GM19023 (cell line): ENCODE results near the gene DIP2C.

Experiments
- ATAC-seq: cut with Tn5 transposase; IDR thresholded peaks from one replicate; pipeline ENCODE4 v1.9.1; 2021; ENCODE audit warnings: mild to moderate bottlenecking, moderate library complexity; ENCODE audit not compliant: unreplicated experiment

DIP2C gene

DNA sequence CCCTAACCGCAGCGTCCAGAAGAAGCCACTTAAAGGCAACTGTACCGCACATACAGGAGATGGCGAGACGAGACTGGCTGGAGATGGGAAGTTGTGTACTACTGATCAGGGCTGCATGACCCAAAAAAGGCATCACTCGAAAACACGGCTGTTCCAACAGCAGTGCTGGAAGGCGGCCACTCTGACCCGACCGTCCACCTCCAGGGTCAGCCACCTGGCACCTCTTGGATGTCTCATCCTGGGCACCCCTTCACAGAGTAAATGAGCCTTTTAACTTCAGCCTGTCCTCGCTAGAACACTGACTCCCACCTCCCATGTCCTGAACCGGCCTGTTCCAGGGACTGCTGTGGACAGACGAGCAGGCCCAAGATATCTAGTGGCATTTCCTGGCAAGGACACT lies 180.7 kb downstream of the DIP2C start:
- no peak for ATAC-seq

DNA sequence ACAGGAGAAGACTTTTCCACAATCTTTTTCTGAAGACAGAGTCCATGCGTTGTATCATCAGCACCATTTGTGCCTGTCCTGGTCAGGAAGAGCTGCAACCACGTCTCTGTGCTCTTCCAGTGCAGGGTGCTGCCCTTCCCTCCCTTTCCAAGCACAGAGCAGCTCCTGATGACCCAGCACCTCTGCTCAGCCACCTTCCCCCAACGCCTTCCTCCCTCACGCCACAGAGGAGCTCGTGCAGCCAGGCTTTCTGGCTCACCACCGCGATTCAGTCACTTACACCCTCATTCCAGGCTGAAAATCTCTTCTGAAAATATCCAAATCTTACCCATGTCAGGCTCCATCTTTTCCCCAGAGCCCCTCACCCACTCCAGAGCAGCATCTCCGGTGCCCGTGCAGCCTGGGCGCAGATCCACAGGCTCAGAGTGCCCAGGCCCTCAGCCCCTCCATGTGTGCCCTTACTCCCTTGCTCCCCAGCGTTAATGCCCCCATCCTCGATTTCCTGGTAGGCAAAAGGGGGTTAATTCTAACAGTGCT lies 181.5 kb downstream of the DIP2C start:
- ATAC-seq: no peak

DNA sequence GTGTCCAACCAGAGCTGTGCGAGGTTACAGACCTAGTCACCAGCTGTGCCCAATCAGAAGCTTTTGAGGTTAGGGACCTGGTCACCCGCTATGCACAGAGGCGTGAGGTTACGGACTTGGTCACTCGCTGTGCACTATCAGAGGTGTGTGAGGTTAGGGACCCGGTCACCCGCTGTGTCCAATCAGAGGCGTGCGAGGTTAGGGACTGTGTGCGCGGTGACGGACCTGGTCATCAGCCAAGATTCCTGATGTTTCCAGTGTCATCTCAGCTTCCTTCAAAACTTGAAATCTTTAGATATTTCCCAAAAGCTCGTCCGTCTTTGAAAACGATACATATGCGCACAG lies 182.1 kb downstream of the DIP2C start:
- ATAC-seq: no peak

DNA sequence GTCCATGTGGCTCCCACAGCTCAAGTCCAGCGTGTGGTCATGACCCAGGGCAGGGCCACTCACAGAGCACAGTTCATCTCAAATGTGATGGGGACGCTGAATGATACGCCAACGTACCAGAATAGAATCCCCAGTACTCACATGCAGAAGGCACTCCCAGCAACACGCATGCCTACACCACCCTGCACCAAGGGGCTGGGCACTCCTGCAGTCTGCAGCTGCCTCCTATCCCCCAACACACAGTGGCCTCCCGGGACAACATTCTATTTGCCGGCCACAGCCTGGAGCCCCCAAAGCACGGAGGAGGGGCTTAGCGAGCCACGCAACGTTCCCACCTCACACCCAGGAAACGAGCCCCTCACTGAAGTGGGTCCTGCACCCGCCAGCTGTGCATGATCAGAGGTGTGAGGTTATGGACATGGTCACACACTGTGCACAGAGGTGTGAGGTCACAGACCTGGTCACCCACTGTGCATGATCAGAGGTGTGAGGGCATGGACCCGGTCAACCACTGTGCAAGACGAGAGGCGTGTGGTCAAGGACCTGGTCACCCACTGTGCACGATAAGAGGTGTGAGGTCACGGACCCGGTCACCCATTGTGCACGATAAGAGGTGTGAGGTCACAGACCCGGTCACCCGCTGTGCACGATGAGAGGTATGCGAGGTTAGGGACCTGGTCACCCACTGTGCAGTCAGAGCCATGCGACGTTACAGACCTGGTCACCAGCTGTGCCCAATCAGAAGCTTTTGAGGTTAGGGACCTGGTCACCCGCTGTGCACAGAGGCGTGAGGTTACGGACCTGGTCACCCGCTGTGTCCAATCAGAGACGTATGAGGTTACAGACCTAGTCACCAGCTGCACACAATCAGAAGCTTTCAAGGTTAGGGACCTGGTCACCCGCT lies 182.8 kb downstream of the DIP2C start:
- ATAC-seq: no peak

DNA sequence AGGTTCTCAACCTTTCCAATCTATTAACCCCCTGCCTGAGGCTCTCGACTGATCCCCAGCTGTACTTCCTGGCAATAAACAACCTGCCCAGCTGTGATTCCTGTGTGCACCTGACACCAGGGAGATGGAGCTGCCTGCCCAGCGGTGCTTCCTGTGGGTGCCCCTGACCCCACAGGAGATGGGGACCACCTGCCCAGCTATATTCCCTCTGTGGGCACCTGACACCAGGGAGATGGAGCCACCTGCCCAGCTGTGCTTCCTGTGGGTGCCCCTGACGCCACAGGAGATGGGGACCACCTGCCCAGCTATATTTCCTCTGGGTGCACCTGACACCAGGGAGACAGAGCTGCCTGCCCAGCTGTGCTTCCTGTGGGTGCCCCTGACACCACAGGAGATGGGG lies 184.0 kb downstream of the DIP2C start:
- no peak for ATAC-seq

DNA sequence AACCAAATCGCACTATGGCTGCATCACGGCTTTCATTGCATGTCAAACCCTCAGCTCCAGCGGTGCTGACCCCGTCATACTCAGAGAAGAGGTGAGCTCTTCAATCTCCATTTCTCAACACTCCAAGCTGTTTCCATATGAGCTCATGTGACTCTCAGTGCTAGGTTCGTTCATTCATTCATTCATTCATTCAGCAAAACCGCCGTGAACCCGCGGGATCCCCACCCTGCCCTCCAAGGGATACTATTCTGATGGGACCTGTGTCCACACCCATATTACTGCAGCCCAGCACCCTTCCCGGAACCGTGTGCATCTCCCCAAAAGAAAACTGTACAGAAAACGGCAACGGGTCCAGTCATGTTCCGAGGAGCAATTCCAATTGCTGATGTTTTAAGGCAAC lies 184.7 kb downstream of the DIP2C start:
- no peak for ATAC-seq

DNA sequence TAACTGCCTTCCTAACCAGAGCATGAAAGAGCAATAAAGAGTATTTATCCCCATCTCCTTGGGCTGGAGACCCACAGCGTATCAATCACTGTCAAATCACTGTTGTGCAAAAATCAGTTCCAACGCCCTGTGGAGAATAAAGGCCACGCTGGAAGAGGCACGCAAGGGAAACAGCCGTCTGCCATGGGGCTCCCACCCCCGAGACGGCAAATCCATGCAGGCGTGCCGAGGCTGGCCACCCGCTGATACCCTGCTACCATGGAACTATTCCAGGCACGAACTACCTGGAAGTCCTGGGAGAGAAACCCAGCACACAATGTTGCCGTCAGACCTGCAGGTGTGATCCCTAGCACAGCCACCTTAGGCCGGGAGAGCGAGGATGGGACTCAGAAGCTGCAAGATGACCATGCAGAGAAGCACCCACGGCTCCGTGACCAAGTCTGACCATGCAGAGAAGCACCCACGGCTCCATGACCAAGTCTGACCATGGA lies 185.3 kb downstream of the DIP2C start:
- ATAC-seq: no peak

DNA sequence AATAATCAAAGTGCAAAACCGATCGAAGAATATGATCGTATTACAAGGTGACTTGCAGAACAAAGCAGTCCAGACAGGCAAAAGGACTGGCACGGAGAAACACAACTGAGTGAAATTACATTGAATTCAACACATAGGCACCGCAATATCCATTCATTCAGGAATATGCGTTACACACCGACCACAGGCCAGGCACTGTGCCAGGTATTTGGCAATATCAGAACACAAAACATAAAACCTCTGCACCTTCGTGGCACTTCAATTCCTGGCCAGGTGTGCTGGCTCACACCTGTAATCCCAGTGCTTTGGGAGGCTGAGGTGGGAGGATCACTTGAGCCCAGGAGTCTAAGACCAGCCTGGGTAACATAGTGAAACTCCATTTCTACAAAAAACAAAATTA lies 187.9 kb downstream of the DIP2C start:
- ATAC-seq: no peak

DNA sequence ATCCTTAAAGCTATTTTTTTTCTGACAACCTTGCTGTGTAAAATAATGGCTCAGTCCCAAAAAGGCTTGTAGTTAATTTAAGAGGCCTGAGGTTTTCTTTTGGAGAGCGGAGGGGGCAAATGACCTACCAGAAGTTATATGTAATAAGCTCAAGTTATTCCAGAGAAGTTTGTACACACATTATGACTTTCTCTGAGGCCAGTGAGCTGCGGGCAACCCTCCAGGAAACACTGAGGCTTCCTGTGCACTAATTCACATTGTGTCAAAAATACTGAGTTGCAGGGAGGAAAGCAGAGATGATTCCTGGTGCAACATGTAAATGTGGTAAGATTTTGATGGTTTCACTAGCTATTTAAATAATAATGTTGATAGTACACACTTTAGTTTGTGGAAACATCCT lies 188.6 kb downstream of the DIP2C start:
- ATAC-seq: no peak

DNA sequence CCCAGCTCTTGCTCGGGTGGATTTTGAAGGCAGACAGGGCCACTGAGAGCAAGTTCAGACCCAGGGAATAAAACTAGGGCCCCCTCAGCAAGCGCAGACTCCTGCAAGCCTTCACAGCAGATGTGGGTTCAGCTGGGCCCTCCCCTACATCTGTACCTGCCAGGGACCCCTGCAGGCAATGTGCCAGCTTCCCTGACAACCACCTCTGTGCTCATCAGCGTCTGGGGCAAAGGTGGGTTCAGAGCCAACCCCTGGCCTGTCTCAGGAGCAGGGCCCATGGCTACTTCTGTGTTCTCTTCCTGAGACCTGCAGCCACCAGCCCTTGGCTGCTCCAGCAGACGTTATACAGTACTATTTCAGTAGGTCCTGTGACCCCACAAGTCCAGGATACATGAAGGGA lies 189.5 kb downstream of the DIP2C start:
- no peak for ATAC-seq

DNA sequence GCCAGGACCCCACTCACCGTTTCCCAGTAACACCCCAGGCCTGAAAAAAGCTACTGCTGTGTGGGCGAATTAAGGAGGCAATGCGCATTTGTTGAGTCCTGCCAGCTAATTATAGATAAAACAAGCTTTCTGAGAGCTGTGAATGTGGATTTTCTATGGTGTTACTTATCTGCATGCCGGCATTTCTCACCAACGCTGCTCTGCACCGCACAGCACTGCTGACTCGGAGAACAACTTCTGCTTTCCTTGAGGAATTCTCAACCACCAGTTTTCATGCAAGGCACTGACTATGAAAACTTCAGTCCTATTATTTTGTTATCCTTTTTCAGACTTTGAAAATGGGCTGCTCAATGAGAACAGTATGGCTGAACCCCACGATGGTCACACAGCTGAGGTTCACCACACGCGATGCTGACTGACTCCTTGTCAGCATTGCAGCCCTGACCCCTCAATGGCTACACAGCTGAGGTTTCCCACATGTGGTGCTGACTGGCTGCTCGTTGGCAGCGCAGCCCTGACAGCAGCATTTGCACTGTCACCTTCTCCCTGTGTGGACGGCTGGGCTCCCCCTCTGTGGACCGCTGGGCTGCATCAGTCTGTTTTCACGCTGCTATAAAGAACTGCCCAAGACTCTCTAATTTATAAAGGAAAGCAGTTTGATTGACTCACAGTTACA lies 190.6 kb downstream of the DIP2C start:
- no peak for ATAC-seq

DNA sequence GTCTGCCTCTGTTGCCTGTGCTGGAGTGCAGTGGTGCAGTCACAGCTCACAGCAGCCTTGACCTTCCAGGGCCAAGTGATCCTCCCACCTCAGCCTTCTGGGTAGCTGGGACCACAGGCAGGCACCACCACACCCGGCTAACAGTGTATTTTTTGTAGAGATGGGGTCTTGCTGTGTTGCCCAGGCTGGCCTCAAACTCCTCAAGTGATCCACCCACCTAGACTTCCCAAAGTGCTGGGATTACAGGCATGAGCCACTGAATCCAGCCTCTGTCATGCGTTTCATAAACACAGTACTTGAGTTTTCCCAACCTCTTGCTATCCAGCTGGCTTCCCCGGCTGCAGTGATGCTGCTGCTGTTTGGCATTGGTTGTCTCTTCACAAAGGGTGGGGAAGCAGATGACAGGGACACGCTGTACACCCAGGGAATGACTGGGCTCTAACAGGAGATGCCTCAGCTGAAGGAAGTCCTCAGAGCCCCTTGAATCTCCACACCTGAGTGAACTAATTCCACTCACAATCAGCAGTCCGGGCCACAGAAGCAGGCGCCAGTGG lies 191.5 kb downstream of the DIP2C start:
- no peak for ATAC-seq

DNA sequence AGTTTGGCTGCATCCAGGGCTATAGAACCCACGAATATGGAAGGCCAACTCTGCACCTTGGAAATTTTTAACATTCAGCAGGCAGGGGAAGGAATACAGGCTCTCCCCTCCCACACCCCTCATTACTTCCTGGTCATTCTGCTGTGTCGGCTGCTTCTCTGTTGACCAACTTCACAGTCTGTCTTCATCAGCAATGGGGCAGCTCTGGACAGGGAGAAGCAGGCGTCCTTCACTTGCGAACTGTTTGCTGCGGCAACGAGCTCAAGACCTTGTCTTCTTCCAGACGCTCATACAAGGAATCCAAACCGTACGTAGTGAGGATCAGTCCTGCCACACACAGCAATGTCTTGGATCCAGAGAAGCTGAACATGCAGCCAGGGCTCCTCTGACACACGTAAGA lies 192.2 kb downstream of the DIP2C start:
- ATAC-seq: no peak

DNA sequence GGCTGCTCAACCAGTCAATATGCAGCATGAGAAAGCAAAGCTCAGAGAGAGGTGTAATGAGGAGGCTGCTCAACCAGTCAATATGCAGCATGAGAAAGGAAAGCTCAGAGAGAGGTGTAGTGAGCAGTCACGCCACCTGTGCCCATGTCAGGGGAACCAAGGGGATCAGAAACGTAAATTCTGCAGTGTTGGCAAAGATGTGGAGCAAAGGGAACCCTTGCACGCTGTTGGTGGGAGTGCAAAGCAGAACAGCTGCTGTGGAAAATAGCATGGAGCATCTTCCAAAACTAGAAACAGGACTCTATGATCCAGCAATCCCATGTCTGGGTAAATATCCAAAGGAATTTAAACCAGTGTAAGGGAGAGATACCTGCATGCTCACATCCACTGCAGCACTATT lies 194.9 kb downstream of the DIP2C start:
- no peak for ATAC-seq

DNA sequence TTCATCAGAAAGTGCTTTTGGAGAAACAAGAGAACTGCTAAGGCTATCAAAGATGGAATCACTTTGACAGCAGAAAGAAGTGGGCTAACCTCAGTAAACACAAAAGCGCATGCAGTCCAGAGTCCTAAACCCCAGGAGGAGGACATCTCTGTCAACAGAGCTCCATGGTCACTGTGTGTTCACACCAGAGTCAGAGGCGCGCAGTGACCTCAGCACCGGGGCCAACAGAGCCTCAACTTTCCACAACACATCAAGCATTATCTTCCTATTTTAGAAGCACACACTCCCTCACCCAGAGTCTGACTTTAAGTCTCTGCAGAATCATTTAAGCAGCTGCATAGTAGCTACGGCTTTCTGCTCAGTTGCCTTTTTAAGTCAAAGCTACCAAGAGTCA lies 195.3 kb downstream of the DIP2C start:
- no peak for ATAC-seq

DNA sequence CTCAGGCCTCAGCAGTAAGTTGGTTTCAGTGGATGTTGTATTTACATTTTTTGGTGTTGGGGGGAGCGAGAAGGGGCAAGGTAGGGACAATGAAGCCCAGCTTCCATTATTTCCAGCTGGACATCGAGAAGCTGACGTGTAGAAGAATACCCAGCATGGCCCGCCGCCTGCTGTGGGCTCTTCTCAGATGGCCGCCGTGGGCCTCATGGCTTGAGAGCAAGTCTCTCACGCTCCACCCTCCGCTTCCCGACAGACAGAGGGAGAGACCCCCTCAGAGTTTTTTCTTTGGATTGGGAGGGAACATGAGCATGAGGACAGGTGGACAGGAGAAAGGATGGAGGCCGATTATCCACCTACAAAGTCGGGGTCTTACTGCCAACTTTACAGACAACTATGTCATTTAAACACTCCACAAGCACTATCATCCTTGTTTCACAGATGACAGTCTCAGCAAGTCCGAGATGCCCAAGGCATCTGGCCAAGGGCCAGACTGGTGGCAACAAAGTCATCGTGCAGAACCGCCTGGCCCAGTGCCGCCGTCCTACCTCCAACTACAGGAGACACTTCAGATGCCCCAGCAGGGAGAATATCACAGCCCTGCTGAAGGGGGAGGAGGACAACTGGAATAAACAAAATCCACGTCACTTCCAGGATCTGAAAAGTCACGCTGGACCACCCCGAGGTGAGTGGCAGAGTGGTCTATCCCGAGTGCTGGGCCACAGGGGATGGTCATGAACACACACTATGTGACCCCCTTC lies 195.9 kb downstream of the DIP2C start:
- no peak for ATAC-seq

DNA sequence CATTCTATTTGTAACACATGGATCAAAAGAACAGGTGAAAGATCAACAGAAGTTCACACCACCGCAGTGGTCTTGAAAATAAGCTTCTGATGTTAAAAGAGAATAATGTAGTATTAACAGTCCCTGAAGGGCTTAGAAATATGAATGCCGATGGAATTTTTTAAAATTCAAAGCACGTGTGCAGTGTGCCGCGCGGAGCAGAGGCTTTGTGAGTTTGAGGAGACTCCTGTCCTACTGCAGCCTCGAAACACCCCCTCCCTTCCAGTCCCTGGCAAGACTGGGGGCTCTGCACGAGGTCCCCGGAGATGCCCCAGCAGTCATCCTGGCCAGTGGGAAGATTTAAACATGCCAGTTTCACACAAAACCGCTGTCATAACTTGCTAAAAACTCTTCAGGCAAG lies 196.6 kb downstream of the DIP2C start:
- no peak for ATAC-seq

DNA sequence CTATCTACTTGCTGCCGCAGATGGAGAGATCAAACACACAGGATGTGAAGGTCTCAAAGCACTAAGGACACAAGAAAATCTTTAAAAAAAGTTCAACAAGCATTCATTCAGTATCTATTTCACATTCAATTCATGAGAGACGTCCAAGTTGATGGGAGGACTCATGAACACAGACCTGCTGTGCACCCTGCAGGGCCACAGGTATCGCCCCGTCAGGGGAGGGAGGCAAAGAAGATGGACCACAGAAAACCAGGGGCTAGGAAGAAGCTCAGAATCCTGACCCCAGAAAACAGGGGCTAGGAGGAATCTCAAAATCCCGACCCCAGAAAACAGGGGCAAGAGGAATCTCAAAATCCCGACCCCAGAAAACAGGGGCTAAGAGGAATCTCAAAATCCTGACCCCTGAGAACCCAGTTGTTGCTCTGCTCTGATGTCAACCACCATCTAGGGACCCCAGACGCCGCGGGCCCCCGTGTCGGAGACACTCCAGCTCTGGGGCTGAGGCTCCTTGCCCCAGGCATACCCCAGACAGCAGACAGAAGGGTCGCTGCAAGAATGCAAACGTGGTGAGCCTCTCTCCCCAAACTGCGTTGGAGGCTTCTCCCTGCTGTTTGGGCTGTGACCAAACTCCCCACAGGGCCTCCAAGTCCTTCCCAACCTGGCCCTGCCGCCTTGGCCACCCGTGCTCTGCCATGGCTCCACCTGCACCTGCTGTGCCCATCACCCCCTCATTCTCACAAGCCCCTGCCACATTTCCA lies 197.6 kb downstream of the DIP2C start:
- ATAC-seq: no peak

DNA sequence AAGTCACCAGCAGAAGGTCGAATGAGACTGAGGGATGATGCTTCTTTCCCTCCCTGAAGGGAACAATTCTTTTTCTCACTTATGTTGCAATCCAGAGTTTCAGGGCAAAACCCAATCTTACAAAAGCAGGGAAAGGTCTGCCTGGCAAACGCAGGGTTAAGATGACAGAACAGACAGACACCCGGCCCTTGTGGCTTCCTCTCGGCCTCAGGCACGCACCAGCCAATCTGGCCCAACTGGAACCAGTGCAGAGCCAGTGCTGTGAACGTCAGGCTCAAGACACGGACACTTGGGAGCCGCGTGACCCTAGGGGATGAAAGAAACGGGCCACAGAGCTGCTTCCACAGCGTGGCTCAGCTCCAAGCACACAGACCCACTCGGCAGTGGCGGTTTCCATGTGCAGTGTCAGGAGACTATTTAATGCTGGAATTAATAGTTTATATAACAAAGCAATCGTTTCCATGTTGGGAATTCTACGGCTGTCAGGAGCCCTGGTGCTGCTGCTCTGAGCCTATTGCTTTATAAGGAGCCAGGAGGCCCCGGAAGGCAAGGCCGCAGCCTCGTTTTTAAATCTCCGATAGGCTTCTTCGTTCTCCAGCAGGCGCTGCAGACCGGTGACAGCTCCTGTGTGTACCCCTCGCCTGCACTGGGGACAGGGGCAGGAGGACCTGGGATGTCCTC lies 198.4 kb downstream of the DIP2C start:
- ATAC-seq: no peak

DNA sequence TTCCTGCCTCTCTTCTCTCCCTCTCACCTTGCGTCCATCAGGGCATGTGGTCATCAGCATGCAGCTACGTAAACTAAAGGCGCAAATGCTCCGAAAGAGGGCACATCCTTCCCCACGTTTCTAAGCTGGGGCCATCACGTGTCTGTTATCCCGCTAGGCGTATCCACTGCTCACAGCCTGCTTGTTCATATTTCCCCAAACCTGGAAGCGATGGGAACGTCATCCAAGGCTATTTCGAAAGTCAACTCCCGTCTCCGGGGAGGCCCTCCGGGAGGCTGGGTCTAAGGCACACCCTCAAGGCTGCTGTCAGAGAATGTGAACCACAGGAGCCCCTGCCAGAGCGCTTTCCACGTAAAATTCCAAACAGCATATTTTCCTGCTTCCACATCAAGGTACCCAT lies 199.2 kb downstream of the DIP2C start:
- ATAC-seq: no peak
